ENCODE data around the gene PPM1M. TPM values are rescaled to one million over a fixed set of nuclear protein-coding genes. Genes with fewer than 3 reads are reported as not detected.
A peak's percentile ranks its signal among the peaks of the same experiment; 100 is the strongest.

Gene PPM1M
- total and polyA plus RNA-seq, 10 of the 15 experiments (the other 5 are each of a cell fraction or from before 2014, with no cell fraction given), result 7.3 to 24.8 (median 15.8) TPM

DNA sequence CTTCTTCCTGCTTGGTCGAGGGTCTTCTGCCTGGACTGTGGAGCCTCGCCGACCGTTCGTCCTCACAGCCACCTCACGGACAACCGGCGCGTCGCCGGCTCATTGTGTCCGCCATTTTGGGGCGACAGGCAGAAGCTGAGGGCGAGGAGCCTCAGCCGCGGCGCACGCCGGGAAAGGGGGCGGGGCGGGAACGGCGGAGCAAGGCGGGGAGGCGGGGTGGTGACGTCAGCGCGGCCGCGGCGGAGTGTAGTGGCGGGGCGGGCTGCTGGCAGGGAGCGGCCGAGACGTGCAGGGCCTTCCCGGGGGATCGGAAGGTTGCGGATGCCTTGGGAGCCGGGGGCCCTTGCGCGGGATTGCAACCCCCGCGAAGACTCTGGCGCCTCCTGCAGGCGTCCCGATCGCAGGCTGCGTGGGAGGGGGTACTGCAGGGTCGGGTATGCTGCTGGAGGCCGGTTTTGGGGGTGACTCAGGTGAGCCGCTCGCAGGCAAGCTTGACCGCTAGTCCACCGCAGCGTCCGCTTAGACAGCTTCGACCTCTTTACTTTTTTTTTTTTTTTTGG, 33.0 kb downstream of the PPM1M start, which contains the start of gene WDR82 (continued):
- TF ChIP-seq TAF1 (IDR thresholded peaks at IDR 0.05; ENCODE audit: borderline replicate concordance, low read depth, low read length) (peak; percentile 98), BHLHE40 (IDR thresholded peaks at IDR 0.05; ENCODE audit: borderline replicate concordance in 1 of 2, low read depth in 2 of 2, low read length in 1 of 2) (peak in 1 of 2 experiments; percentile 71; a peak in 2 of 4 replicates), STAT1 (conservative IDR thresholded peaks at IDR 0.05) (no peak), RUNX3 (IDR thresholded peaks at IDR 0.05; ENCODE audit: low read length) (peak; percentile 81)

DNA sequence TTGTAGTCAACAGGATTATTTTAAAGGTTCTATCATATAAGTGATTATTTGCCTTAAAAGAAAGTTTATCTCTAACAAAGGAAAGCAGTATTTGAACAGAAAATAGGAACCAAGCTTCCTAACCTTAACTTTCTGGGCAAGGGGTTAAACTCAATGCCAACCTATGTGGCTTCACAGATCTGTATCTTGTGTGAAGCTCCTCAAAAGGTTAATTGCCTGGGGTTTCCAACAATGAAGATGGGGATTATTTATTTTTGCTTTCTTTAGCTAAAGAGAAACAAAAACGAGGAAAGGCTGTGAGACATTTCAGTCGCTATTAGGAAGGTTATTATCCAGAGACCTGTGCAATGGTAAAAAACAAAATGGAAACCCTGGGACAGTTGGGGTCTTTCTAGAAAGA, 34.0 kb downstream of the PPM1M start:
- BruUV-seq (replicated peaks), result TSS peak; percentile 72
- ChIA-PET CTCF (interaction anchor here (0.6 to 8.7 kb wide), 11 partner anchors 9 to 1710 kb away, joined by 3 to 87 read pairs (median 20); partner anchors contain the start of genes GLYCTK, HEMK1, PPM1M and TLR9), POLR2A (interaction anchor here (1.0 to 8.7 kb wide), 8 partner anchors 9 to 223 kb away, joined by 3 to 60 read pairs (median 29); partner anchors contain the start of genes DUSP7, GLYCTK, POC1A and PPM1M), SMC1A (ENCODE audit: uncharacterized antibody, unreplicated experiment) (interaction anchor here (1.0 to 5.0 kb wide), 9 partner anchors 9 to 54 kb away, joined by 3 to 62 read pairs (median 6); partner anchors contain the start of genes PPM1M and TLR9), RAD21 (ENCODE audit: unreplicated experiment) (interaction anchor here (0.7 to 3.9 kb wide), 13 partner anchors 8 to 133 kb away, joined by 3 to 36 read pairs (median 6); partner anchors contain the start of genes GLYCTK and TLR9)
- ATAC-seq, result no peak
- no peaks in the 10 kb centered on the region for H4K20me1 ChIP-seq (ENCODE audit: control insufficient read depth, insufficient read depth)
- no peak for DNase-seq (ENCODE audit: low read depth, low spot score)
- peak overlapping the region; percentile 68 for H3K4me2 ChIP-seq (ENCODE audit: control insufficient read depth, insufficient read depth)
- peak overlapping the region; percentile 91 for H3K4me3 ChIP-seq
- H3K4me1 ChIP-seq (ENCODE audit: control insufficient read depth, insufficient read depth, low read length), result no peaks in the 10 kb centered on the region; the same call in 1 of the 2 replicates
- H3K79me2 ChIP-seq (ENCODE audit: control insufficient read depth, insufficient read depth, low read length), result peaks cover 42% of the 10 kb centered on the region
- TF ChIP-seq POLR2A (IDR thresholded peaks at IDR 0.05; ENCODE audit: low read depth, low read length), result no peak
- 0 out of 2 replicates have a peak, but pooled peaks have one; percentile 7 for TF ChIP-seq NR2F1 (conservative IDR thresholded peaks at IDR 0.05)
- no peak for TF ChIP-seq SMAD1 (IDR thresholded peaks at IDR 0.05; ENCODE audit: low read depth, partially characterized antibody)
- WGBS (ENCODE audit: insufficient coverage, insufficient replicate concordance, low lambda C conversion rate, missing lambda C conversion rate), result 60% methylated on average over 2 of the region's 2 CpGs
- intact Hi-C loops (cut with micrococcal nuclease; ENCODE audit: unreplicated experiment), result loop anchor here (2.0 kb wide), 1 partner anchor 35 kb away; the partner anchor contains the start of gene PPM1M
- in situ Hi-C loops (cut with MboI), result no loop called here
- no peaks in the 10 kb centered on the region for H3K9me3 ChIP-seq (replicated peaks; ENCODE audit: control insufficient read depth, insufficient read depth, low read length)
- 0 out of 2 replicates have a peak overlapping the region, but pooled peaks have one; percentile 55 for H3K9ac ChIP-seq (ENCODE audit: control insufficient read depth, insufficient read depth, low read length)
- no peak overlapping the region for H3K27ac ChIP-seq (ENCODE audit: control insufficient read depth, insufficient read depth)
- H2AFZ ChIP-seq (ENCODE audit: control insufficient read depth, low read depth, low read length), result no peak overlapping the region
- H3K36me3 ChIP-seq (ENCODE audit: control insufficient read depth in 2 of 2, insufficient read depth in 2 of 2, low read length in 1 of 2), result no peaks in the 10 kb centered on the region
- FAIRE-seq, result no peak
- no peaks in the 10 kb centered on the region for H3K27me3 ChIP-seq (replicated peaks in 1 of 2; ENCODE audit: control insufficient read depth in 2 of 2, insufficient read depth in 2 of 2, low read length in 1 of 2)
